Psoas muscle (tissue), 8 donors: ENCODE results near the gene CRB1. TPM values are rescaled to one million over a fixed set of nuclear protein-coding genes. Genes with fewer than 3 reads are reported as not detected.

Experiments used
- ATAC-seq, 4 donors: fragments of 200-7000 bp; cut with Tn5 transposase; one replicate each; pipeline ENCODE4 v1.9.1; 2020; ENCODE audit warnings: moderate library complexity in 3 of 4, mild to moderate bottlenecking in 2 of 4
- DNase-seq, 2 donors: peaks; one replicate each; pipeline ENCODE4 v3.0.0-alpha.2; 2020
- H3K27ac ChIP-seq: fragments of 200-600 bp; one replicate; pipeline ENCODE4 v1.8.0; 2022
- H3K27me3 ChIP-seq, 3 donors: fragments of 200-600 bp in 1 of 3; one replicate each; pipeline versions ENCODE4 v1.6.1 to v1.8.0; 2013 to 2022; ENCODE audit warnings: low read length in 2 of 3, mild to moderate bottlenecking in 2 of 3, moderate library complexity in 1 of 3; ENCODE audit not compliant: insufficient read depth in 3 of 3
- H3K36me3 ChIP-seq, 2 donors: fragments of 200-600 bp in 1 of 2; one replicate each; pipeline versions ENCODE4 v1.6.1 to v1.8.0; 2013 to 2022; ENCODE audit warnings: low read depth in 1 of 2, mild to moderate bottlenecking in 1 of 2, moderate library complexity in 1 of 2; ENCODE audit not compliant: insufficient read depth in 1 of 2
- H3K4me1 ChIP-seq: fragments of 200-600 bp; one replicate; pipeline ENCODE4 v1.8.0; 2022
- H3K4me3 ChIP-seq: fragments of 200-600 bp; one replicate; pipeline ENCODE4 v1.8.0; 2022; ENCODE audit warnings: mild to moderate bottlenecking
- H3K9me3 ChIP-seq: fragments of 200-600 bp; one replicate; pipeline ENCODE4 v1.8.0; 2022
- WGBS, 3 donors: extraction: QIAGEN DNeasy Blood & Tissue Kit; methylation state at CpG; one replicate each; pipeline versions ENCODE4 v1.1.6 to v1.1.7; 2013; 5-methylcytosine and 5-hydroxymethylcytosine counted together
- intact Hi-C, 2 donors: fragments of 100-400 bp; cut with DNase I; formaldehyde crosslinking; loops; one replicate each; pipeline versions ENCODE4 v1.11.0 to v1.14.2; 2022
- polyA plus RNA-seq, 3 donors: library from polyadenylated mRNA; stranded (reverse); fragments of 200-250 nt; gene quantifications; one replicate each; pipeline ENCODE4 v1.2.3, GENCODE V29; 2013
- total RNA-seq, 4 donors: library from RNA; stranded (reverse); fragmentation: NEBNext Ultra II Directional in 2 of 4; extraction: Animal tissue kit (Norgen Biotek cat#: 25700) in 2 of 4; gene quantifications; one replicate each; pipeline versions ENCODE4 v1.2.1 to v1.2.4, GENCODE V29; 2021 to 2023
- TF ChIP-seq, protein P1 (sequence below): fragments of 200-600 bp; IDR thresholded peaks from one replicate; pipeline ENCODE4 v1.8.0; 2022; ENCODE audit warnings: antibody characterized with exemption
- donor health status: healthy with polysubstance abuse.
- donor health status: DM: no; HTN: no; CAD: no; lungs with moderate emphysema.
- donor health status: Bipolar disorder and iron deficiency.
- donor health status: healthy.
- donor health status: DM: yes; HTN: yes; CAD: no.
- donor health status: DM: no; HTN: no; CAD: no.
- donor health status: DM: no; HTN: no; CAD: no.
- donor health status: DM: yes; HTN: yes; CAD: no.

Gene CRB1
- total and polyA plus RNA-seq, 7 donors, result 0.06 to 1.3 (median 0.77) TPM

DNA sequence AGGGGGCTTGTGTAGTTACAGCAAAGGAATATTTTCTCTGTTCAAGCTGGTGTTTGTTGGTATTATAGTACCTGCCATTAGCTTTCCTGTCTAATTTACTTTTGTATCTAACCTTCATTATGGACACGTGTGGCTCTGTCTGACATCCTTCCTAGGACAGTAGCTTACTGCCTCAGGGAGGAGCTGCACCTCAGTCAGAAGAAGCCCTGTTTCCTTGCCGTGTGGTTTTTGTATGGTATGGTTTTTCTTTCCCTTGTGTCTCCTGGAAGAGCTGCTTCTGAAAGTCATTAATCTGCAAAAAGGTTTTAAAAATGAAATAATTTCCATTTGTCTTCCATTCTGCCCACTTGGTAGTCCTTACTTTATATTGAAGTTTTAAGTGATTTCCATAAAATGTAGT lies 17.4 kb upstream of the CRB1 start:
- Histone ChIP-seq H3K36me3 (no peaks in the 10 kb centered on the region), H3K27ac (no peak overlapping the region), H3K4me1 (no peaks in the 10 kb centered on the region), H3K4me3 (no peak overlapping the region), H3K9me3 (no peaks in the 10 kb centered on the region), H3K27me3 (no peaks in the 10 kb centered on the region)
- DNase-seq, result no peak
- 52 to 68% (median 61%) methylated on average over 2 of the region's 2 CpGs for WGBS, 3 donors
- no peak for ATAC-seq
- intact Hi-C loops, result no loop called here
- TF ChIP-seq, protein P1, sequence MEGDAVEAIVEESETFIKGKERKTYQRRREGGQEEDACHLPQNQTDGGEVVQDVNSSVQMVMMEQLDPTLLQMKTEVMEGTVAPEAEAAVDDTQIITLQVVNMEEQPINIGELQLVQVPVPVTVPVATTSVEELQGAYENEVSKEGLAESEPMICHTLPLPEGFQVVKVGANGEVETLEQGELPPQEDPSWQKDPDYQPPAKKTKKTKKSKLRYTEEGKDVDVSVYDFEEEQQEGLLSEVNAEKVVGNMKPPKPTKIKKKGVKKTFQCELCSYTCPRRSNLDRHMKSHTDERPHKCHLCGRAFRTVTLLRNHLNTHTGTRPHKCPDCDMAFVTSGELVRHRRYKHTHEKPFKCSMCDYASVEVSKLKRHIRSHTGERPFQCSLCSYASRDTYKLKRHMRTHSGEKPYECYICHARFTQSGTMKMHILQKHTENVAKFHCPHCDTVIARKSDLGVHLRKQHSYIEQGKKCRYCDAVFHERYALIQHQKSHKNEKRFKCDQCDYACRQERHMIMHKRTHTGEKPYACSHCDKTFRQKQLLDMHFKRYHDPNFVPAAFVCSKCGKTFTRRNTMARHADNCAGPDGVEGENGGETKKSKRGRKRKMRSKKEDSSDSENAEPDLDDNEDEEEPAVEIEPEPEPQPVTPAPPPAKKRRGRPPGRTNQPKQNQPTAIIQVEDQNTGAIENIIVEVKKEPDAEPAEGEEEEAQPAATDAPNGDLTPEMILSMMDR, result no peak

DNA sequence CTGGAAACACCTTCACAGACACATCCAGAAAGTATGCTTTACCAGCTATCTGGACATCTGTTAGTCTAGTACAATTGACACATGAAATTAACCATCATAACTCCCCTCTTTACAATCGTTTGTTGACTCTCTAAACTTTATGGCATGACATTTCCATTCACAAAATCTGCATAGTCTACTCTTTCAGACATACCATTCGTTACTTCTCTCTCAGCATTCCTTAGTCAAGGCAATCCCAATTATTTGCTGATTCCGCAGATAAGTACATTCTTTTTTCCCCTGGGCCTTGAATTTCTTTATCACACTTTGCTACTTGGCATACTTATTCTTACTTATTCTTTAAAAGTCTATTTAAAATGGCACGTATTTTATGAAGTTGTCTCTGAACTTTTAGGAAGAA lies 15.1 kb upstream of the CRB1 start:
- Histone ChIP-seq H3K36me3 (no peaks in the 10 kb centered on the region), H3K4me1 (no peaks in the 10 kb centered on the region), H3K4me3 (no peak overlapping the region), H3K9me3 (no peaks in the 10 kb centered on the region), H3K27me3 (no peaks in the 10 kb centered on the region), H3K27ac (no peak overlapping the region)
- WGBS, 3 donors, result 68 to 76% (median 69%) methylated on average over 4 of the region's 4 CpGs
- TF ChIP-seq, protein P1, result no peak
- no peak for ATAC-seq
- no peak for DNase-seq
- intact Hi-C loops, result no loop called here

DNA sequence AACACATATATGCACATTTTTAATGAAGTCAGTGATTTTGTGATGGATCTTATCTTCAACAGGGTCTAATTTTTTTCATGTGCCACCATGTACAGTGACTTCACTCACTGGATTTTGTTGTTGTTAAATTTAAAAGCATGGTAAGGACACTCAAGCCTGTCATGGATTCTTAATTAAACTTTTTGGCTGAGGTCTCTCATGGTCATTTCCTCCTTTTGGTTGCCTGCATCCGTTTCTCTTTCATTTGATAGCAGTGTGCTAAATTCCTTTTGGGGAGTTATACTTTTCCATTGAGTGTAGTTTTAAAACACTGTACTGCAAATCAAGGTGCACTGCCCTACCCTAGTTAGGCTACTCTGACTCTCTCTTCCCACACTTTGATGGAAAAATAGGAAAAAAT lies 13.2 kb upstream of the CRB1 start:
- Histone ChIP-seq H3K4me1 (no peaks in the 10 kb centered on the region), H3K36me3 (no peaks in the 10 kb centered on the region), H3K27ac (no peak overlapping the region), H3K27me3 (no peaks in the 10 kb centered on the region), H3K9me3 (no peaks in the 10 kb centered on the region), H3K4me3 (no peak overlapping the region)
- ATAC-seq (no peak), DNase-seq (no peak)
- TF ChIP-seq, protein P1, result no peak
- 9 to 19% (median 15%) methylated on average over 1 of the region's 1 CpG for WGBS, 3 donors
- intact Hi-C loops, result no loop called here

DNA sequence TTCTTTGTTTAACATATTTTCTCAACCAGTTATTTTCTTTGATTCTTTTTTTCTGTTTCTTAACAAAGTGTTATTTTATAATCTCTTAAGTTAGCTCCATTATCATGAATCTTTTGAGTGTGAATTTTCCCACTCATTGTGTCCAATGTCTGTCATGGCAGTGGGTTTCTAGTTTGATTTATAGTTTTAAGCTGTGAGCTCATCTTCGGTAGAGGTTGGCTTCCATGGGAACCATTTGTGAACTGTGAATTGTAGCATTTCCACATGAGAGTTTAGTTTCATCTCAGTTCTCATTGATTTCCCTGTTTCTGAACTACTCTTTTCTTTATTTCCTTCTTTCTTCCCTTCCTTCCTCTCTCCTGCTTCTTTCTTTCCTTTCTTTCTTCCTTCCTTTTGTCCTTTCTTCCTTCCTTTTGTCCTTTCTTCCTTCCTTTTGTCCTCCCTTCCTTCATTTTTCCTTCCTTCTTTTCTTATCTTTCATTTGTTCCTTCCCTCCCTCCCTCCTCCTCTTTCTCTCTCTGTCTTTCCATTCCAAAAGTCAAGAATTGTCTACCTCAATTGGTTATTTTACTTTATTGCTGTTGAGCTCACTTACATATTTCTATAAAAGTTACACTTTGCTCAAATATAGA lies 3.0 kb upstream of the CRB1 start:
- no peaks in the 10 kb centered on the region for H3K9me3 ChIP-seq
- no peaks in the 10 kb centered on the region for H3K27me3 ChIP-seq
- ATAC-seq, result no peak
- intact Hi-C loops, result no loop called here
- no peak overlapping the region for H3K27ac ChIP-seq
- no peak overlapping the region for H3K4me3 ChIP-seq
- DNase-seq, result no peak
- TF ChIP-seq, protein P1, result no peak
- no peaks in the 10 kb centered on the region for H3K36me3 ChIP-seq
- 69 to 94% (median 77%) methylated on average over 1 of the region's 1 CpG for WGBS, 3 donors
- H3K4me1 ChIP-seq, result no peaks in the 10 kb centered on the region

DNA sequence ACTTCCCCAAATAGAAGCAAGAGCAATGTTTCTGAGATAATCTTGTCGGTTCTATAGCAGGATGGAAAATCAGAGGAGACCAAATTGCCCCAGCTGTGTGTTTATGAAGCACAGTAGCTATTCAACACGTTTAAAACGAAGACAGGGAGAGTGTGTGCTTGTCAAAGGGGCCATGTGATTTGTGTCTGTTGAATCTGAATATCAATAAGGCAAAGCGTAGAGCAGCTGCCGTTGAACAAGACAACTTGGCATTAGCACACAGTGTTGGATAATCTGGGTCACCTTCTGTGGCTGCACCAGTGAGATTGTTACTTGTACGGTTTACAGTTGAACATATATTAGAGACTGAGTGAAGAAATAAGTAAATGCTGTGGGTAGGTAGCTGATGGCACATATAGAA lies 1.0 kb downstream of the CRB1 start:
- intact Hi-C loops, result no loop called here
- WGBS, 3 donors, result 19 to 29% (median 23%) methylated on average over 6 of the region's 6 CpGs

More for the DNA sequence above, 1.0 kb downstream of the CRB1 start:
- Histone ChIP-seq H3K4me1 (no peaks in the 10 kb centered on the region), H3K27ac (no peak overlapping the region), H3K36me3 (no peaks in the 10 kb centered on the region), H3K4me3 (no peak overlapping the region), H3K27me3 (no peaks in the 10 kb centered on the region), H3K9me3 (no peaks in the 10 kb centered on the region)
- TF ChIP-seq, protein P1, result no peak
- no peak for ATAC-seq
- DNase-seq, result no peak
